ENCODE measurements around the gene SLC25A26.

The SLC25A26 gene

GRCh38 chr3:66403323-66403990 is 182.7 kb downstream of the SLC25A26 start:
- Histone ChIP-seq H3K4me1 (ENCODE audit: control insufficient read depth, insufficient read depth, low read length) (peaks cover 11% of the 10 kb centered on the region), H3K9me3 (ENCODE audit: control insufficient read depth, insufficient read depth, low read length) (no peaks in the 10 kb centered on the region), H3K4me3 (ENCODE audit: low read depth, low read length) (no peak overlapping the region), H3K9ac (ENCODE audit: low read depth, low read length) (no peak overlapping the region), H3K27ac (ENCODE audit: low read depth, low read length) (no peak overlapping the region), H3K27me3 (ENCODE audit: control insufficient read depth, insufficient read depth, low read length) (no peaks in the 10 kb centered on the region), H3K36me3 (ENCODE audit: control insufficient read depth, insufficient read depth, low read length) (peaks cover 91% of the 10 kb centered on the region)

GRCh38 chr3:66404197-66404596 is 183.4 kb downstream of the SLC25A26 start:
- Histone ChIP-seq H3K27me3 (ENCODE audit: control insufficient read depth, insufficient read depth, low read length) (no peaks in the 10 kb centered on the region), H3K4me1 (ENCODE audit: control insufficient read depth, insufficient read depth, low read length) (peaks cover 13% of the 10 kb centered on the region), H3K4me3 (ENCODE audit: low read depth, low read length) (no peak overlapping the region), H3K9me3 (ENCODE audit: control insufficient read depth, insufficient read depth, low read length) (no peaks in the 10 kb centered on the region), H3K27ac (ENCODE audit: low read depth, low read length) (no peak overlapping the region), H3K36me3 (ENCODE audit: control insufficient read depth, insufficient read depth, low read length) (peaks cover 90% of the 10 kb centered on the region), H3K9ac (ENCODE audit: low read depth, low read length) (no peak overlapping the region)

GRCh38 chr3:66404903-66405700 is 184.3 kb downstream of the SLC25A26 start:
- no peak overlapping the region for H3K9ac ChIP-seq (ENCODE audit: low read depth, low read length)
- H3K4me3 ChIP-seq (ENCODE audit: low read depth, low read length), result no peak overlapping the region
- peaks cover 92% of the 10 kb centered on the region for H3K36me3 ChIP-seq (ENCODE audit: control insufficient read depth, insufficient read depth, low read length)
- peaks cover 13% of the 10 kb centered on the region for H3K4me1 ChIP-seq (ENCODE audit: control insufficient read depth, insufficient read depth, low read length)
- H3K9me3 ChIP-seq (ENCODE audit: control insufficient read depth, insufficient read depth, low read length), result no peaks in the 10 kb centered on the region
- no peak overlapping the region for H3K27ac ChIP-seq (ENCODE audit: low read depth, low read length)
- no peaks in the 10 kb centered on the region for H3K27me3 ChIP-seq (ENCODE audit: control insufficient read depth, insufficient read depth, low read length)

GRCh38 chr3:66405701-66406091 is 184.9 kb downstream of the SLC25A26 start:
- no peak overlapping the region for H3K9ac ChIP-seq (ENCODE audit: low read depth, low read length)
- no peak overlapping the region for H3K4me3 ChIP-seq (ENCODE audit: low read depth, low read length)
- H3K9me3 ChIP-seq (ENCODE audit: control insufficient read depth, insufficient read depth, low read length), result no peaks in the 10 kb centered on the region
- no peaks in the 10 kb centered on the region for H3K27me3 ChIP-seq (ENCODE audit: control insufficient read depth, insufficient read depth, low read length)
- no peak overlapping the region for H3K27ac ChIP-seq (ENCODE audit: low read depth, low read length)
- H3K4me1 ChIP-seq (ENCODE audit: control insufficient read depth, insufficient read depth, low read length), result peaks cover 13% of the 10 kb centered on the region
- H3K36me3 ChIP-seq (ENCODE audit: control insufficient read depth, insufficient read depth, low read length), result peaks cover 93% of the 10 kb centered on the region

- Histone ChIP-seq H3K4me1 (ENCODE audit: control insufficient read depth, insufficient read depth, low read length) (peaks cover 13% of the 10 kb centered on the region), H3K4me3 (ENCODE audit: low read depth, low read length) (no peak overlapping the region), H3K36me3 (ENCODE audit: control insufficient read depth, insufficient read depth, low read length) (peaks cover 93% of the 10 kb centered on the region), H3K27ac (ENCODE audit: low read depth, low read length) (no peak overlapping the region), H3K27me3 (ENCODE audit: control insufficient read depth, insufficient read depth, low read length) (no peaks in the 10 kb centered on the region), H3K9ac (ENCODE audit: low read depth, low read length) (no peak overlapping the region), H3K9me3 (ENCODE audit: control insufficient read depth, insufficient read depth, low read length) (no peaks in the 10 kb centered on the region)
Observed at GRCh38 chr3:66406163-66406562, 185.4 kb downstream of the SLC25A26 start.

- Histone ChIP-seq H3K27ac (ENCODE audit: low read depth, low read length) (no peak overlapping the region), H3K9ac (ENCODE audit: low read depth, low read length) (no peak overlapping the region), H3K27me3 (ENCODE audit: control insufficient read depth, insufficient read depth, low read length) (no peaks in the 10 kb centered on the region), H3K4me1 (ENCODE audit: control insufficient read depth, insufficient read depth, low read length) (peaks cover 12% of the 10 kb centered on the region), H3K4me3 (ENCODE audit: low read depth, low read length) (no peak overlapping the region), H3K9me3 (ENCODE audit: control insufficient read depth, insufficient read depth, low read length) (no peaks in the 10 kb centered on the region), H3K36me3 (ENCODE audit: control insufficient read depth, insufficient read depth, low read length) (peaks cover 92% of the 10 kb centered on the region)
Observed at GRCh38 chr3:66406831-66407610, 186.2 kb downstream of the SLC25A26 start.

GRCh38 chr3:66407611-66408218 is 186.9 kb downstream of the SLC25A26 start:
- Histone ChIP-seq H3K9ac (ENCODE audit: low read depth, low read length) (no peak overlapping the region), H3K4me1 (ENCODE audit: control insufficient read depth, insufficient read depth, low read length) (peaks cover 9% of the 10 kb centered on the region; the same call in 1 of the 2 replicates), H3K27me3 (ENCODE audit: control insufficient read depth, insufficient read depth, low read length) (no peaks in the 10 kb centered on the region), H3K9me3 (ENCODE audit: control insufficient read depth, insufficient read depth, low read length) (no peaks in the 10 kb centered on the region), H3K36me3 (ENCODE audit: control insufficient read depth, insufficient read depth, low read length) (peaks cover 93% of the 10 kb centered on the region), H3K27ac (ENCODE audit: low read depth, low read length) (no peak overlapping the region), H3K4me3 (ENCODE audit: low read depth, low read length) (no peak overlapping the region)

GRCh38 chr3:66409771-66410754 is 189.3 kb downstream of the SLC25A26 start:
- Histone ChIP-seq H3K27ac (ENCODE audit: low read depth, low read length) (no peak overlapping the region), H3K36me3 (ENCODE audit: control insufficient read depth, insufficient read depth, low read length) (peaks cover 91% of the 10 kb centered on the region), H3K9ac (ENCODE audit: low read depth, low read length) (no peak overlapping the region), H3K4me3 (ENCODE audit: low read depth, low read length) (no peak overlapping the region), H3K4me1 (ENCODE audit: control insufficient read depth, insufficient read depth, low read length) (peaks cover 9% of the 10 kb centered on the region; the same call in 1 of the 2 replicates), H3K27me3 (ENCODE audit: control insufficient read depth, insufficient read depth, low read length) (no peaks in the 10 kb centered on the region), H3K9me3 (ENCODE audit: control insufficient read depth, insufficient read depth, low read length) (no peaks in the 10 kb centered on the region)

GRCh38 chr3:66410976-66411375 is 190.2 kb downstream of the SLC25A26 start:
- Histone ChIP-seq H3K27ac (ENCODE audit: low read depth, low read length) (no peak overlapping the region), H3K36me3 (ENCODE audit: control insufficient read depth, insufficient read depth, low read length) (peaks cover 91% of the 10 kb centered on the region), H3K27me3 (ENCODE audit: control insufficient read depth, insufficient read depth, low read length) (no peaks in the 10 kb centered on the region), H3K9ac (ENCODE audit: low read depth, low read length) (no peak overlapping the region), H3K9me3 (ENCODE audit: control insufficient read depth, insufficient read depth, low read length) (no peaks in the 10 kb centered on the region), H3K4me3 (ENCODE audit: low read depth, low read length) (no peak overlapping the region), H3K4me1 (ENCODE audit: control insufficient read depth, insufficient read depth, low read length) (peaks cover 9% of the 10 kb centered on the region; the same call in 1 of the 2 replicates)

GRCh38 chr3:66411474-66411873 is 190.7 kb downstream of the SLC25A26 start:
- no peak overlapping the region for H3K27ac ChIP-seq (ENCODE audit: low read depth, low read length)

More at GRCh38 chr3:66411474-66411873, 190.7 kb downstream of the SLC25A26 start:
- H3K9ac ChIP-seq (ENCODE audit: low read depth, low read length), result no peak overlapping the region
- H3K36me3 ChIP-seq (ENCODE audit: control insufficient read depth, insufficient read depth, low read length), result peaks cover 91% of the 10 kb centered on the region
- no peaks in the 10 kb centered on the region for H3K27me3 ChIP-seq (ENCODE audit: control insufficient read depth, insufficient read depth, low read length)
- H3K4me3 ChIP-seq (ENCODE audit: low read depth, low read length), result no peak overlapping the region
- H3K9me3 ChIP-seq (ENCODE audit: control insufficient read depth, insufficient read depth, low read length), result no peaks in the 10 kb centered on the region
- H3K4me1 ChIP-seq (ENCODE audit: control insufficient read depth, insufficient read depth, low read length), result peaks cover 9% of the 10 kb centered on the region; the same call in 1 of the 2 replicates

Measured in HUES48 (cell line).